ENCODE results near the gene CHST9. TPM values are rescaled to one million over a fixed set of nuclear protein-coding genes. Genes with fewer than 3 reads are reported as not detected.

CHST9 gene
- total RNA-seq, 1 donor from 2014 or later = 0.21 TPM

DNA sequence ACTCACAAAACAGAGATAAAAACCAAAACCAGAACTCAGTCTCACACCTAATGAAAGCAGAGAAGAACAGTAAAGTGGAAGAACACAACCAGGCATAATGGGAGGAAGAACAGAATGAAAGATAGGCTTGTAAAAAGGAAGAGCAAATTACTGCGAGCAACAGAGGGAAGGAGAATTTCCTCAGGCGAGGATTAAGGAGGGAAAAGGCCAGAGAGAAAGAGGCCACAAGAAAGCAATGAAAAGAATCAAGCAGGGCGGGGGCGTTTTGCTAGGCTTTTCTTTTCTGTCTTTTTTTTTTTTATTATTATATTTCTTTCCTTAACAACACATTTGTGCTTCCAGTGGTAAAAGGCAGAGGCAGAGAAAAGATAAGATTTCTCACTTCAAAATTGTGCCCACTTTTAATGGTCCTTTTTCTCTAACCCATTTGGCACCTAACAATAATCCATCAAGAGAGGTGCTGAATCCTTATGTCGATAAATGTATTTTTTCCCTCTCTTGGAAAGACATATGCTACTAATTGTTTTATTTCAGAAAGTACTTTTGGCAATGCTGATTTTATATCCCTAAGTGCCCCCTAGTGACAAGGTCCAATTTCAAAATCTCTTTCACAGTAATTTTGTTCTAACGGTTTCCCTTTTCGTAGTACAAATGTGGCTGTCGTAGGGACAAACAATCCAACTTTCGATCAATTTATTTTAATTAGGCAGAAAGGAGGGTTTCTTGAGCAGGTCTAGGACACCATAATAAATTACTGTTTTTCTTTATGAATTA lies 180.9 kb downstream of the CHST9 start:
- TF ChIP-seq, protein P1, sequence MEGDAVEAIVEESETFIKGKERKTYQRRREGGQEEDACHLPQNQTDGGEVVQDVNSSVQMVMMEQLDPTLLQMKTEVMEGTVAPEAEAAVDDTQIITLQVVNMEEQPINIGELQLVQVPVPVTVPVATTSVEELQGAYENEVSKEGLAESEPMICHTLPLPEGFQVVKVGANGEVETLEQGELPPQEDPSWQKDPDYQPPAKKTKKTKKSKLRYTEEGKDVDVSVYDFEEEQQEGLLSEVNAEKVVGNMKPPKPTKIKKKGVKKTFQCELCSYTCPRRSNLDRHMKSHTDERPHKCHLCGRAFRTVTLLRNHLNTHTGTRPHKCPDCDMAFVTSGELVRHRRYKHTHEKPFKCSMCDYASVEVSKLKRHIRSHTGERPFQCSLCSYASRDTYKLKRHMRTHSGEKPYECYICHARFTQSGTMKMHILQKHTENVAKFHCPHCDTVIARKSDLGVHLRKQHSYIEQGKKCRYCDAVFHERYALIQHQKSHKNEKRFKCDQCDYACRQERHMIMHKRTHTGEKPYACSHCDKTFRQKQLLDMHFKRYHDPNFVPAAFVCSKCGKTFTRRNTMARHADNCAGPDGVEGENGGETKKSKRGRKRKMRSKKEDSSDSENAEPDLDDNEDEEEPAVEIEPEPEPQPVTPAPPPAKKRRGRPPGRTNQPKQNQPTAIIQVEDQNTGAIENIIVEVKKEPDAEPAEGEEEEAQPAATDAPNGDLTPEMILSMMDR (IDR thresholded peaks at IDR 0.05) = no peak
- Histone ChIP-seq H3K27ac (no peak overlapping the region), H3K4me1 (no peaks in the 10 kb centered on the region), H3K9me3 (no peaks in the 10 kb centered on the region), H3K36me3 (no peaks in the 10 kb centered on the region), H3K4me3 (no peak overlapping the region), H3K27me3 (no peaks in the 10 kb centered on the region)
- DNase-seq (ENCODE audit: low spot score in 2 of 2) = no peak
- intact Hi-C loops (cut with DNase I) = no loop called here

DNA sequence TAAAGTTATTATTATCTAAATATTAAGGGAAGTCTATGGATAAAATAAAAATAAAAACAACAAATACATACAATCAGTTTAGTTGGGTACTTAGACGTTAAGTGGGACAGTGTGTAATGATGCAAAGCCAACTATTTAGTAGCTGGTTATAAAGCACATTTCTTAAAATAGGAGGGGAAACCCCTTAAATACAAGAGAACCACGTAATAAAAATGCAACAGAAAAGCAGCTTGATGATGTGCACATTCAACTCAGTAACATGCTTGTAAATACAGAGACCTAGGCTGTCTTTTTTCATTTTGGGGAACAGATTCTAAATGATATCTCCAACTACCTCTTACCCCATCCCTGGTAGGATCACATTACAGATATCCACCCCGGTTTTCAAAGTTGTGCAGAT lies 185.3 kb downstream of the CHST9 start:
- intact Hi-C loops (cut with DNase I) = no loop called here
- TF ChIP-seq, protein P1 (IDR thresholded peaks at IDR 0.05) = no peak

DNA sequence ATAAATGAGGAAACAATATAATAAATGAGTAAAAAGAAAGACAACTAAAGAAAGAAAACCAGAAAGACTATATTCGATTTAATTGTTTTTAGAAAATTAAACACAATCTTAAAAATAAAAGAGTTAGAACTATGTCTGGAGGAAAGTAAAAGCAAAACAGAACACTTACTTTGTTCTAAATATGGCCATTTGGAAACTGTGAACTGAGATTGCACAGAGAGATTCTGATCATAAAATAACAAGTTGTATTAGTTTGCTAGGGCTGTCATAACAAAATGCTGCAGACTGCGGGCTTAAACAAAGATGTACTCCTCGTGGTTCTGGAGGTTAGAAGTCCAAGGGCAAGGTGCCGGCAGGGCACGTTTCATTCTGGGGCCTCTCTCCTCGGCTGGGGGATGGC lies 191.5 kb downstream of the CHST9 start:
- TF ChIP-seq, protein P1 (IDR thresholded peaks at IDR 0.05) = no peak
- DNase-seq (ENCODE audit: low spot score in 2 of 2) = no peak
- intact Hi-C loops (cut with DNase I) = no loop called here
- Histone ChIP-seq H3K4me1 (no peaks in the 10 kb centered on the region), H3K36me3 (no peaks in the 10 kb centered on the region), H3K27ac (no peak overlapping the region), H3K4me3 (no peak overlapping the region), H3K27me3 (no peaks in the 10 kb centered on the region), H3K9me3 (no peaks in the 10 kb centered on the region)

More for the DNA sequence above, 185.3 kb downstream of the CHST9 start:
- Histone ChIP-seq H3K4me1 (no peaks in the 10 kb centered on the region), H3K27ac (no peak overlapping the region), H3K36me3 (no peaks in the 10 kb centered on the region), H3K9me3 (no peaks in the 10 kb centered on the region), H3K27me3 (no peaks in the 10 kb centered on the region), H3K4me3 (no peak overlapping the region)
- DNase-seq (ENCODE audit: low spot score in 2 of 2) = no peak

GRCh38 chr18:26992926-26993325 lies 192.2 kb downstream of the CHST9 start:
- Histone ChIP-seq H3K27me3 (no peaks in the 10 kb centered on the region), H3K4me3 (no peak overlapping the region), H3K4me1 (no peaks in the 10 kb centered on the region), H3K36me3 (no peaks in the 10 kb centered on the region), H3K27ac (no peak overlapping the region), H3K9me3 (no peaks in the 10 kb centered on the region)
- DNase-seq (ENCODE audit: low spot score in 2 of 2) = no peak
- TF ChIP-seq, protein P1 (IDR thresholded peaks at IDR 0.05) = no peak
- intact Hi-C loops (cut with DNase I) = no loop called here

- no peak for DNase-seq (ENCODE audit: low spot score in 2 of 2)
- no peaks in the 10 kb centered on the region for H3K36me3 ChIP-seq
- H3K9me3 ChIP-seq = no peaks in the 10 kb centered on the region
- no peaks in the 10 kb centered on the region for H3K27me3 ChIP-seq
- no peaks in the 10 kb centered on the region for H3K4me1 ChIP-seq
- TF ChIP-seq, protein P1 (IDR thresholded peaks at IDR 0.05) = no peak
- H3K4me3 ChIP-seq = no peak overlapping the region
- no peak overlapping the region for H3K27ac ChIP-seq
- intact Hi-C loops (cut with DNase I) = no loop called here
Observed at GRCh38 chr18:26989842-26990241, 195.3 kb downstream of the CHST9 start.
